GM10266 (cell line): Measurements from ENCODE around the gene RAB33A.

Experiments
- DNase-seq: peaks from one replicate; pipeline ENCODE4 v3.0.0; 2012; ENCODE audit errors: extremely low spot score
- CTCF ChIP-seq: IDR thresholded peaks from 2 replicates; pipeline ENCODE4 v1.5.1; 2012; ENCODE audit warnings: mild to moderate bottlenecking, low read depth; ENCODE audit not compliant: control insufficient read depth, insufficient read depth; ENCODE audit errors: missing control alignments

Gene RAB33A

DNA sequence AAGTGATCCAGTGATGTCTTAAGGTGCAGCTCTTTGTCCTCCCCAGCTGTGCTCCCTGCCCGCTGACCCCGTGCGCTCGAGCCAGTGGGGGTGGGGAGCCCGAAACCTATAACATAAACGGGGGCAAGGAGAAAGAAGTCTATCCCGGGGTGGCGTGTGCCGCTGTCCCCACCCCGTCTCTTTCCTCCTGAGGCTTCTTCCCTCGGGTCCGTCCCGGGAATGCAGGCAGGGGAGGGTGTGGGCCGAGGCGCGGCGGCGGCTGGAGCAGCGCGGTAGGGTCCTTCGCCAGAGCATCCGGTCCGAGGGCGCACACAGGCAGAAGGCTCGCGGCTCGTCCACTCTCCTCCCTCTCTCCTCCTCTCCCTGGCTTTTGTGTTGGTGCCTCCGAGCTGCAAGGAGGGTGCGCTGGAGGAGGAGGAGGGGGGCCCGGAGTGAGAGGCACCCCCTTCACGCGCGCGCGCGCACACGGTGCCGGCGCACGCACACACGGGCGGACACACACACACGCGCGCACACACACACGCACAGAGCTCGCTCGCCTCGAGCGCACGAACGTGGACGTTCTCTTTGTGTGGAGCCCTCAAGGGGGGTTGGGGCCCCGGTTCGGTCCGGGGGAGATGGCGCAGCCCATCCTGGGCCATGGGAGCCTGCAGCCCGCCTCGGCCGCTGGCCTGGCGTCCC is at the start of gene RAB33A:
Gene RAB33A (plus strand): TSS at position 517 of the 681 bp plus-strand sequence. CDS start 101 bp downstream, at position 618.
- DNase-seq: no peak
- no peak for TF ChIP-seq CTCF

GRCh38 chrX:130124577-130124976 is 47.2 kb upstream of the RAB33A start:
- no peak for DNase-seq
- no peak for TF ChIP-seq CTCF

GRCh38 chrX:130125091-130125874 is 46.5 kb upstream of the RAB33A start:
- TF ChIP-seq CTCF: no peak
- DNase-seq: no peak

DNA sequence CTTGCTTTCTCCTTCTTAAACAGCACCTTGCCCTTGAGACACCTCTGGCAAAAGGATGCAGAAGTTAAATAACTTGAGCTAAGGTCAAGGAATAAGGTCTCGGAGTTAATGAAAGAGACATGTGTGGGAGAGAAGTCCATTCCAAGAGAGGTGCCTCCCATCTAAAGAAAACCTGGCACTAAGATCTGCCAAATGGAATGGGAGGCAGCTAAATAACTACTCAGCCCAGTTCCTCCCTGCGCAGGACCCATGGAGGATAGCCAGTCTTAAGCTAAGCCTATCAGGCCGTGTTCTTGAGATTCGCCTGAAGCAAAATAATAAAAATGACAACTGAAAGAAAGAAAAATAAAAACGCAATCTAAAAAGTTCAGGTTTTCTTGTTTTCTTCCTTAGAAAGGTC is 40.8 kb upstream of the RAB33A start:
- DNase-seq: no peak
- TF ChIP-seq CTCF: no peak

GRCh38 chrX:130136496-130136895 is 35.3 kb upstream of the RAB33A start:
- DNase-seq: no peak

GRCh38 chrX:130136961-130137360 is 34.8 kb upstream of the RAB33A start:
- TF ChIP-seq CTCF: no peak
- no peak for DNase-seq

More at GRCh38 chrX:130136496-130136895, 35.3 kb upstream of the RAB33A start:
- no peak for TF ChIP-seq CTCF
